Measurements from ENCODE around the gene EEIG1.
"Not testable (repeated sequence)": the region's sequence is repeated elsewhere in the genome, so short reads cannot be mapped to it uniquely, and the experiment has no call there.

EEIG1 gene

GRCh38 chr9:127980706-127981558 lies at the start of gene EEIG1:
Gene EEIG1, minus strand, starts transcription at chr9:127980989. Its CDS starts 852 bp downstream, at chr9:127980137.
- Mint-ChIP-seq H3K27ac (peak within 1 kb of the TSS; percentile 94), H3K27me3 (no peaks in the 10 kb centered on the region), H3K9me3 (no peaks in the 10 kb centered on the region), H3K4me1 (peaks cover 70% of the 10 kb centered on the region), H3K4me3 (peak within 1 kb of the TSS; percentile 99), H3K36me3 (peaks cover 16% of the 10 kb centered on the region)
- peak; percentile 91 for ATAC-seq

DNA sequence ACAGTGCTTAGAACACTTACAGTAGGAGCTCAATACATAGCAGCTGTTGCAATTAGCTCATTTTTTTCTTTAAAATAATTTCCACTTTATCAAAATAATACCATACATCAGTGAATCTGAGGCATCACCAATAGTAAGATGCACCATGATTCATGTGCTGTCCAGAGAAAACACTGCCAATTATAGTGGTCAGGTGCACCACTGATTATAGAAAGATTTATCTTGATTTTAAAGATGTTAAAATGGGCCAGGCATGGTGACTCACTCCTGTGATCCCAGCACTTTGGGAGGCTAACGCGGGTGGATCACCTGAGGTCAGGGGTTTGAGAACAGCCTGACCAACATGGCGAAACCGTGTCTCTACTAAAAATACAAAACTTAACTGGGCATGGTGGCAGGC lies 46.9 kb upstream of the EEIG1 start:
- Mint-ChIP-seq H3K27ac (peak overlapping the region; percentile 93), H3K4me3 (no peak overlapping the region), H3K36me3 (no peaks in the 10 kb centered on the region), H3K4me1 (peaks cover 69% of the 10 kb centered on the region), H3K9me3 (no peaks in the 10 kb centered on the region), H3K27me3 (no peaks in the 10 kb centered on the region)
- no peak for ATAC-seq

DNA sequence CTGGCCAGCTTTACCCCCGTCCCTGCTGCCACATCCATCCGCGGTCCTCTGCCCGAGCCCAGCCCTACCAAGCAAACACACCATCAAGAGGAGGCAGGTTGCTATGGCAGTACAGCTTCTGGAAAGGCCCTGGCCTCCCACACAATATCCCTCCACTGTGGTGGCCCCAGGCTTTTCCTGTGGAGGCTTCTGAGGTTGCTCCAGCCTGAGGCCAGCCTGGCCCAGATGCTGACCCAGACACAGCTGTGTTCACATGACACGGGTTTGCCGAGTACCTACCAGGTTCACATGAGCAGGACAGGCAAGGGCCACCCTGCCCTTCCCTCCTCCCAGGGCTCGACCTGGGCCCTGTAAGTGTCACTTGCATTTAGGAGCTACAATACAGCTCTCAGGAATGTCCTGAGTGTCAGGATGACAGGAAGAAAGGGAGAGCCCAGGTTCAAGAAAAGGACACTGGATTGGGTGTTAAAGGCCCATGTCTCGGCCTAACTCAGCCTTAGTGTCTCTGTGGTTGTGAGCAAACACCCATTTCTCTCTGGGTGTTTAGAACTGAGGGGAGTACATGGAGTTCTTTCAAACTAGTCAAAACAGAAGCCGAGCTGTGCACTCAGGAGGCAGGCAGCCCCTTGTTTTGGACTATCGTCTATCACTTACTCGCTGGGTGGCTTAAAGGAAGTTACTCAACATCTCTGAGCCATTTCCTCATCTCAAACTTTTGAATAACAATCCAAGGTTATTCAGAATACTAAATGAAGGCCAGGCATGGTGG lies 46.2 kb upstream of the EEIG1 start:
- peak overlapping the region; percentile 93 for H3K27ac Mint-ChIP-seq
- peak overlapping the region; percentile 55 for H3K4me3 Mint-ChIP-seq
- H3K9me3 Mint-ChIP-seq, result no peaks in the 10 kb centered on the region
- peak; percentile 27 for ATAC-seq
- no peaks in the 10 kb centered on the region for H3K27me3 Mint-ChIP-seq
- H3K4me1 Mint-ChIP-seq, result peaks cover 74% of the 10 kb centered on the region
- no peaks in the 10 kb centered on the region for H3K36me3 Mint-ChIP-seq

- Mint-ChIP-seq H3K4me1 (peaks cover 78% of the 10 kb centered on the region), H3K36me3 (no peaks in the 10 kb centered on the region), H3K9me3 (no peaks in the 10 kb centered on the region), H3K4me3 (peak overlapping the region; percentile 55), H3K27me3 (no peaks in the 10 kb centered on the region), H3K27ac (peak overlapping the region; percentile 93)
- ATAC-seq, result peak; percentile 93
These were observed 45.5 kb upstream of the EEIG1 start for GRCh38 chr9:128026255-128026772.

- peak overlapping the region; percentile 55 for H3K4me3 Mint-ChIP-seq
- peaks cover 78% of the 10 kb centered on the region for H3K4me1 Mint-ChIP-seq
- no peaks in the 10 kb centered on the region for H3K9me3 Mint-ChIP-seq
- ATAC-seq, result no peak
- peak overlapping the region; percentile 93 for H3K27ac Mint-ChIP-seq
- H3K36me3 Mint-ChIP-seq, result no peaks in the 10 kb centered on the region
- H3K27me3 Mint-ChIP-seq, result no peaks in the 10 kb centered on the region
These were observed 44.9 kb upstream of the EEIG1 start for GRCh38 chr9:128025736-128026135.

DNA sequence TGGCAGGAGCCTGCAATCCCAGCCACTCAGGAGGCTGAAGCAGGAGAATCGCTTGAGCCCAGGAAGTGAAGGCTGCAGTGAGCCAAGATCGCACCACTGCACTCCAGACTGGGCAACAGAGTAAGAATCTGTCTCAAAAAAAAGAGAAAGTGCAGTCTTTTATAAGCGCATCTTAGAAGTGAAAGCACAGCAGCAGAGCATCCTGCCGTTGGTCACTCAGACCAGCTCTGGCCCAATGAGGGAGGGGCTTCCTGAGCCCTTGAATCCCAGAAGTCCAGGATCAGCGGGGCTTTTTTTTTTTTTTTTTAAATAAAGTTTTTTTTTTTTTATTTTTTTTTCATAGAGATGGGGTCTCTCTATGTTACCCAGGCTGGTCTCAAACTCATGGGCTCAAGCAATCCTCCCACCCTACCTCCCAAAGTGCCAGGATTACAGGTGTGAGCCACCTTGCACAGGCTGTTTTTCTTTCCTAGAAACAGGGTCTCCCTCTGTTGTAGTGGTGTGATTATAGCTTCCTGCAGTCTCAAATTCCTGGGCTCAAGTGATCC lies 44.0 kb upstream of the EEIG1 start:
- no peak for ATAC-seq

GRCh38 chr9:128023671-128024070 lies 42.9 kb upstream of the EEIG1 start:
- not testable (repeated sequence) for ATAC-seq, H3K4me3 Mint-ChIP-seq, H3K36me3 Mint-ChIP-seq, H3K9me3 Mint-ChIP-seq, H3K27me3 Mint-ChIP-seq
- Mint-ChIP-seq H3K27ac (peak overlapping the region; percentile 68), H3K4me1 (peaks cover 73% of the 10 kb centered on the region)

More for the DNA sequence above, 44.0 kb upstream of the EEIG1 start:
- H3K4me1 Mint-ChIP-seq, result peaks cover 78% of the 10 kb centered on the region
- H3K36me3 Mint-ChIP-seq, result no peaks in the 10 kb centered on the region
- H3K9me3 Mint-ChIP-seq, result no peaks in the 10 kb centered on the region
- H3K27ac Mint-ChIP-seq, result peak overlapping the region; percentile 93
- no peaks in the 10 kb centered on the region for H3K27me3 Mint-ChIP-seq
- no peak overlapping the region for H3K4me3 Mint-ChIP-seq

DNA sequence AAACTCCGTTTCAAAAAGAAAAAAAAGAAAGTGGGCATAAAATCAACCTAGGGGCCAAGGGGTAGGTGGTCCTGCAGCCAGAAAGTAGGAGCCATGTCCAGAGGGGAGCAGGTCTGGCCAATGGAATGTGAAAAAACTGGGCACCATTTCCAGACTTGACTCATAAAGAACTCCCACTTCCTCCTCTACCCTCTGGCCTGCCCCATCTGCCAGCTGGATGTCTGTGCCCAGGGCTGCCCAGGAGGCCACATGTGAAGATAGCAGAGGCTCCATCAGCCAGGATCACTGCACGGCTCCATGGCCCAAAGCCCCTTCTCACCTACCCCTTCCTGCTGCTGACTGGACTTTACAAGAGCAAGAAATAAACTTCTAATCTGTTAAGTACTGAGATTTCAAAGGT lies 42.1 kb upstream of the EEIG1 start:
- Mint-ChIP-seq H3K27me3 (no peaks in the 10 kb centered on the region), H3K36me3 (no peaks in the 10 kb centered on the region), H3K27ac (peak overlapping the region; percentile 68), H3K9me3 (no peaks in the 10 kb centered on the region), H3K4me3 (no peak overlapping the region), H3K4me1 (peaks cover 65% of the 10 kb centered on the region)
- no peak for ATAC-seq

- Mint-ChIP-seq H3K27me3 (no peaks in the 10 kb centered on the region), H3K4me3 (no peak overlapping the region), H3K36me3 (no peaks in the 10 kb centered on the region), H3K9me3 (no peaks in the 10 kb centered on the region), H3K4me1 (peaks cover 52% of the 10 kb centered on the region), H3K27ac (peak overlapping the region; percentile 68)
- no peak for ATAC-seq
These were observed 40.3 kb upstream of the EEIG1 start for GRCh38 chr9:128021098-128021497.

DNA sequence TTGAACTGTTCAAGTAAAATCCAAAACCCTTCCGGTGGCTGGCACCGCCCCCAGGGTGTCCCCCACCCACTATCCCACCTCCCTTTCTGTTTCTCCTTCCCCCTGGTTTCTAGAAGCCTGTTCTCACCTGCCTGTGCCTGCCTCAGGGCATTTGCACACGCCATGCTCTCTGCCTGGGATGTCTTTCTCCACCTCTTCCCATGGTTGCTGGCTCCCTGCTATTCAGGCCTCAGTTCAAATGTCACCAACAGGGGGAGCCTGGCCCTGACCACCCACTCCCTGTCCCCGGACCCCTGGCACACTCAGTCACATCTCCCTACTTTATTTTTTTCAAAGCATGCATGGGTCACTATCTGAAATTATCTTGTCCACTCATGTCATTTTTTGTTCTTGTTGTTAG lies 39.9 kb upstream of the EEIG1 start:
- peaks cover 47% of the 10 kb centered on the region for H3K4me1 Mint-ChIP-seq
- no peaks in the 10 kb centered on the region for H3K9me3 Mint-ChIP-seq
- peak overlapping the region; percentile 68 for H3K27ac Mint-ChIP-seq
- no peak for ATAC-seq
- H3K4me3 Mint-ChIP-seq, result no peak overlapping the region
- no peaks in the 10 kb centered on the region for H3K36me3 Mint-ChIP-seq
- H3K27me3 Mint-ChIP-seq, result no peaks in the 10 kb centered on the region

DNA sequence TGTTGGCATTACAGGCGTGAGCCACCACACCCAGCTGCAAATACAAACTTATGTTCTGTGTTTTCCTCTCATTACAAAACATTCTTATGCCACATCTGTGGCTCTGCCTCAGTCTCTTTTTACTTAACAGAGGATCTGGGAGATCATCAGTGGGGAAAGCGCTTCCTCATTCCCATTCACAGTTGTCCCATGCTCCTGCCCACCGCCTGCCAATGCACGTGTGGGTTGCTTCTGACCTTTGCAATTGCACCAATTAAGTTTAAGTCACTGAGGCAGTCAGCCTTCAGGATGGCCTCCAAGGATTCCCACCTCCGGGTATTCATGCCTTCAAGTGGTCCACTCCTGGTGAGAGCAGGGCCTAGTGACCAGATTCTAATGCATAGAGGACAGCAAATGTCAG lies 34.9 kb upstream of the EEIG1 start:
- ATAC-seq, result no peak
- no peak overlapping the region for H3K27ac Mint-ChIP-seq
- H3K27me3 Mint-ChIP-seq, result no peaks in the 10 kb centered on the region
- no peaks in the 10 kb centered on the region for H3K36me3 Mint-ChIP-seq
- no peak overlapping the region for H3K4me3 Mint-ChIP-seq
- no peaks in the 10 kb centered on the region for H3K9me3 Mint-ChIP-seq
- peaks cover 22% of the 10 kb centered on the region for H3K4me1 Mint-ChIP-seq

DNA sequence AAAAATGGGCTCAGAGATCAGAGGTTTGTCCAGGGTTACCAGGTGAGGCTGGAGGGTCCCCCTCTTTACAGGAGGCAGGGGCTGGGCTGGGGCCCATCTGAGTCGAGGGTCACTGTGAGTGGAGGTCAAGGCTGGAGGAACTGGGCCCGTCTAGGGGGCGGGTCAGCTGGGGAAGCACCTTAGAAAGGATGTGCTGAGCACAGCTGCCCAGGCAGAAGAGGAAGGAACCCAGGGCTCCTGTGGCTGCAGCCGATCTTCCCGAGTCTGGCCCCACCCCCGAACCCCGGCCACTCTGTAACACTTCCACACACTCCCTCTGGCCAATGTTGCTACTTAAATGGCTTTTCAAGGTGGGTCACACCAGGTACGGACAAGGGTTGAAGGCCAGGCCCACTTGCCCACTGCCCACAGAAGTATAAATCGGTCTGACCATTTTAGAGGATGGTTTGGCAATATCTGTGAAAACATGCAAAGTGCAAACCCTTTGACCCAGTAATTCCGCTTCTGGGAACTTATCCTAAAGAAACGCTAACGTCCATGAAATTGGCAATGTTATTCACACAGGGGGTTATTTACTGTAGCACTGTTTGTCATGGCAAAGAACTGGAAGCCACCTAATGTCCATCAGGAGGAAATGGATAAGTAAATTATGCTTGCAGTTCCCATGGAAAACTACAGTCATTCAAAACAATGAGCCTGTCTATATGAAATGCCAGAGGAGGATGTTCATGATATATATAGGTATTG lies 30.5 kb upstream of the EEIG1 start:
- Mint-ChIP-seq H3K4me1 (peaks cover 57% of the 10 kb centered on the region), H3K4me3 (peak overlapping the region; percentile 22), H3K27ac (peak overlapping the region; percentile 82), H3K36me3 (peaks cover 4% of the 10 kb centered on the region), H3K9me3 (peaks cover 3% of the 10 kb centered on the region), H3K27me3 (no peaks in the 10 kb centered on the region)
- ATAC-seq, result peak; percentile 49

- H3K27me3 Mint-ChIP-seq, result no peaks in the 10 kb centered on the region
- peaks cover 57% of the 10 kb centered on the region for H3K4me1 Mint-ChIP-seq
- no peak for ATAC-seq
- H3K9me3 Mint-ChIP-seq, result peaks cover 3% of the 10 kb centered on the region
- H3K36me3 Mint-ChIP-seq, result peaks cover 4% of the 10 kb centered on the region
- H3K4me3 Mint-ChIP-seq, result no peak overlapping the region
- peak overlapping the region; percentile 90 for H3K27ac Mint-ChIP-seq
These were observed 28.9 kb upstream of the EEIG1 start for GRCh38 chr9:128009639-128010038.

GRCh38 chr9:128008171-128008570 lies 27.4 kb upstream of the EEIG1 start:
- peaks cover 51% of the 10 kb centered on the region for H3K4me1 Mint-ChIP-seq
- peaks cover 4% of the 10 kb centered on the region for H3K36me3 Mint-ChIP-seq
- H3K4me3 Mint-ChIP-seq, result peak overlapping the region; percentile 64
- no peaks in the 10 kb centered on the region for H3K27me3 Mint-ChIP-seq
- peak overlapping the region; percentile 90 for H3K27ac Mint-ChIP-seq
- peaks cover 3% of the 10 kb centered on the region for H3K9me3 Mint-ChIP-seq
- ATAC-seq, result no peak
